ENCODE results near the gene ZNF592. TPM values are rescaled to one million over a fixed set of nuclear protein-coding genes. Genes with fewer than 3 reads are reported as not detected.

ZNF592 gene
- total and polyA plus RNA-seq, 2 donors (not counting 1 experiment from before 2014, with no cell fraction given), result 5.1 to 7.5 TPM

- TF ChIP-seq EZH2 (IDR thresholded peaks at IDR 0.05; ENCODE audit: low read length, missing control alignments), result no peak
- no peak for TF ChIP-seq CTCF (conservative IDR thresholded peaks at IDR 0.05 in 1 of 2, IDR thresholded peaks at IDR 0.05 in 1 of 2; ENCODE audit: low read depth in 1 of 2, low read length in 2 of 2)
- no peak overlapping the region for H2AFZ ChIP-seq (ENCODE audit: low read length)
These were observed 75.0 kb downstream of the ZNF592 start for GRCh38 chr15:84823282-84823878.

GRCh38 chr15:84824260-84825007 lies 76.0 kb downstream of the ZNF592 start:
- TF ChIP-seq CTCF (conservative IDR thresholded peaks at IDR 0.05 in 1 of 2, IDR thresholded peaks at IDR 0.05 in 1 of 2; ENCODE audit: low read depth in 1 of 2, low read length in 2 of 2) (no peak), EZH2 (IDR thresholded peaks at IDR 0.05; ENCODE audit: low read length, missing control alignments) (no peak)
- H4K20me1 ChIP-seq (ENCODE audit: control insufficient read depth, extremely low read depth, insufficient read depth, low read length), result no peaks in the 10 kb centered on the region
- peaks cover 16% of the 10 kb centered on the region for H3K27me3 ChIP-seq (ENCODE audit: control insufficient read depth, insufficient read depth, low read length)
- peak; percentile 33 to 45 for DNase-seq (ENCODE audit: low read depth in 2 of 2)
- H2AFZ ChIP-seq (ENCODE audit: low read length), result no peak overlapping the region
- H3K4me1 ChIP-seq (ENCODE audit: control insufficient read depth, extremely low read depth, insufficient read depth, low read length), result no peaks in the 10 kb centered on the region
- H3K27ac ChIP-seq (ENCODE audit: insufficient read depth, low read length), result no peak overlapping the region
- H3K4me2 ChIP-seq (ENCODE audit: extremely low read depth, insufficient read depth, low read length), result no peak overlapping the region
- H3K4me3 ChIP-seq (replicated peaks in 1 of 4; ENCODE audit: control extremely low read depth in 1 of 4, insufficient read depth in 1 of 4, low read depth in 3 of 4, low read length in 4 of 4), result no peak overlapping the region
- H3K79me2 ChIP-seq (ENCODE audit: control insufficient read depth, insufficient read depth, low read length), result no peaks in the 10 kb centered on the region
- no peaks in the 10 kb centered on the region for H3K36me3 ChIP-seq (ENCODE audit: control insufficient read depth, insufficient read depth, low read length)
- no peaks in the 10 kb centered on the region for H3K9me3 ChIP-seq (ENCODE audit: control insufficient read depth, insufficient read depth, low read depth, low read length)
- no peak overlapping the region for H3K9ac ChIP-seq (ENCODE audit: insufficient read depth, low read length)

More at GRCh38 chr15:84823282-84823878, 75.0 kb downstream of the ZNF592 start:
- H3K27ac ChIP-seq (ENCODE audit: insufficient read depth, low read length), result no peak overlapping the region
- DNase-seq (ENCODE audit: low read depth in 2 of 2), result no peak
- H3K36me3 ChIP-seq (ENCODE audit: control insufficient read depth, insufficient read depth, low read length), result no peaks in the 10 kb centered on the region
- no peaks in the 10 kb centered on the region for H4K20me1 ChIP-seq (ENCODE audit: control insufficient read depth, extremely low read depth, insufficient read depth, low read length)
- H3K4me2 ChIP-seq (ENCODE audit: extremely low read depth, insufficient read depth, low read length), result no peak overlapping the region
- no peaks in the 10 kb centered on the region for H3K9me3 ChIP-seq (ENCODE audit: control insufficient read depth, insufficient read depth, low read depth, low read length)
- H3K4me1 ChIP-seq (ENCODE audit: control insufficient read depth, extremely low read depth, insufficient read depth, low read length), result no peaks in the 10 kb centered on the region
- no peak overlapping the region for H3K4me3 ChIP-seq (replicated peaks in 1 of 4; ENCODE audit: control extremely low read depth in 1 of 4, insufficient read depth in 1 of 4, low read depth in 3 of 4, low read length in 4 of 4)
- H3K9ac ChIP-seq (ENCODE audit: insufficient read depth, low read length), result no peak overlapping the region
- peaks cover 12% of the 10 kb centered on the region for H3K27me3 ChIP-seq (ENCODE audit: control insufficient read depth, insufficient read depth, low read length)
- H3K79me2 ChIP-seq (ENCODE audit: control insufficient read depth, insufficient read depth, low read length), result no peaks in the 10 kb centered on the region

GRCh38 chr15:84826369-84826823 lies 78.0 kb downstream of the ZNF592 start:
- Histone ChIP-seq H3K4me3 (replicated peaks in 1 of 4; ENCODE audit: control extremely low read depth in 1 of 4, insufficient read depth in 1 of 4, low read depth in 3 of 4, low read length in 4 of 4) (no peak overlapping the region), H3K36me3 (ENCODE audit: control insufficient read depth, insufficient read depth, low read length) (no peaks in the 10 kb centered on the region), H2AFZ (ENCODE audit: low read length) (no peak overlapping the region), H3K4me1 (ENCODE audit: control insufficient read depth, extremely low read depth, insufficient read depth, low read length) (no peaks in the 10 kb centered on the region), H4K20me1 (ENCODE audit: control insufficient read depth, extremely low read depth, insufficient read depth, low read length) (no peaks in the 10 kb centered on the region), H3K4me2 (ENCODE audit: extremely low read depth, insufficient read depth, low read length) (no peak overlapping the region), H3K27me3 (ENCODE audit: control insufficient read depth, insufficient read depth, low read length) (peaks cover 19% of the 10 kb centered on the region), H3K27ac (ENCODE audit: insufficient read depth, low read length) (no peak overlapping the region), H3K79me2 (ENCODE audit: control insufficient read depth, insufficient read depth, low read length) (no peaks in the 10 kb centered on the region), H3K9ac (ENCODE audit: insufficient read depth, low read length) (no peak overlapping the region), H3K9me3 (ENCODE audit: control insufficient read depth, insufficient read depth, low read depth, low read length) (no peaks in the 10 kb centered on the region)
- TF ChIP-seq CTCF (conservative IDR thresholded peaks at IDR 0.05 in 1 of 2, IDR thresholded peaks at IDR 0.05 in 1 of 2; ENCODE audit: low read depth in 1 of 2, low read length in 2 of 2) (no peak), EZH2 (IDR thresholded peaks at IDR 0.05; ENCODE audit: low read length, missing control alignments) (no peak)
- DNase-seq (ENCODE audit: low read depth in 2 of 2), result peak in 1 of 2 donors; percentile 6

Measured in fibroblast of lung (primary cell).